K562 (cell line): Measurements from ENCODE around the gene CCDC27. TPM values are rescaled to one million over a fixed set of nuclear protein-coding genes. Genes with fewer than 3 reads are reported as not detected.

Experiments used
- CHD2 ChIP-seq: IDR thresholded peaks from 2 replicates; pipeline ENCODE4 v1.6.1; 2011; ENCODE audit warnings: low read depth, low read length
- GATA2 ChIP-seq: sonication (generic); formaldehyde crosslinking; IDR thresholded peaks from 2 replicates; pipeline ENCODE4 v1.4.0; 2020; ENCODE audit warnings: mild to moderate bottlenecking, missing genetic modification reagents
- KLF1 ChIP-seq: fragments of 450-650 bp; IDR thresholded peaks from 2 replicates; pipeline ENCODE4 v1.6.1; 2016; ENCODE audit warnings: missing genetic modification characterization, missing compliant biosample characterization
- MXD1 ChIP-seq: fragments of 250-450 bp; sonication (Bioruptor Pico); IDR thresholded peaks from 2 replicates; pipeline ENCODE4 v1.8.0; 2021; ENCODE audit warnings: borderline replicate concordance, mild to moderate bottlenecking, moderate library complexity; ENCODE audit not compliant: poor library complexity, severe bottlenecking
- NFE2 ChIP-seq: IDR thresholded peaks from 2 replicates; pipeline ENCODE4 v1.6.1; 2014; ENCODE audit warnings: antibody characterized with exemption, low read depth
- NFXL1 ChIP-seq: fragments of 450-650 bp; formaldehyde crosslinking; IDR thresholded peaks from 2 replicates; pipeline ENCODE4 v1.4.0; 2021; ENCODE audit warnings: mild to moderate bottlenecking
- PHB ChIP-seq: fragments of 250-450 bp; sonication (Bioruptor Pico); IDR thresholded peaks from 2 replicates; pipeline ENCODE4 v1.5.0; 2021
- POLR2B ChIP-seq: fragments of 450-650 bp; IDR thresholded peaks from 2 replicates; pipeline ENCODE4 v1.6.1; 2018; ENCODE audit warnings: low read depth; ENCODE audit not compliant: partially characterized antibody
- RFX1 ChIP-seq: fragments of 450-650 bp; IDR thresholded peaks from 2 replicates; pipeline ENCODE4 v1.6.1; 2016; ENCODE audit warnings: mild to moderate bottlenecking, moderate library complexity
- SAFB ChIP-seq: fragments of 200-400 bp; formaldehyde crosslinking; IDR thresholded peaks from 2 replicates; pipeline ENCODE4 v1.6.1; 2017; ENCODE audit warnings: low read depth, low read length, borderline replicate concordance
- SMC3 ChIP-seq: conservative IDR thresholded peaks from 2 replicates; pipeline ENCODE4 v1.6.1; 2011; ENCODE audit warnings: low read depth, low read length, improper control_type of control experiment; ENCODE audit not compliant: insufficient read depth
- TBL1XR1 ChIP-seq, 2 experiments: IDR thresholded peaks; 2 replicates each; pipeline ENCODE4 v1.6.1; 2012; ENCODE audit warnings: improper control_type of control experiment in 2 of 2, low read length in 2 of 2, mild to moderate bottlenecking in 1 of 2
- TCF3 ChIP-seq: sonication (generic); formaldehyde crosslinking; IDR thresholded peaks from 2 replicates; pipeline ENCODE4 v1.4.0; 2020; ENCODE audit warnings: mild to moderate bottlenecking, missing genetic modification reagents
- TFAM ChIP-seq: fragments of 250-450 bp; sonication (Bioruptor Pico); conservative IDR thresholded peaks from 2 replicates; pipeline ENCODE4 v1.5.0; 2021; ENCODE audit warnings: mild to moderate bottlenecking, moderate library complexity
- THAP12 ChIP-seq: fragments of 250-450 bp; sonication (Bioruptor Pico); IDR thresholded peaks from 2 replicates; pipeline ENCODE4 v1.9.0; 2021; ENCODE audit warnings: mild to moderate bottlenecking, inconsistent platforms
- ZBTB2 ChIP-seq: fragments of 450-650 bp; IDR thresholded peaks from 2 replicates; pipeline ENCODE4 v1.6.1; 2016; ENCODE audit warnings: antibody characterized with exemption
- ZBTB33 ChIP-seq: sonication (generic); formaldehyde crosslinking; IDR thresholded peaks from 2 replicates; pipeline ENCODE4 v1.8.1; 2023; ENCODE audit warnings: mild to moderate bottlenecking, missing genetic modification reagents
- ZNF217 ChIP-seq: sonication (generic); formaldehyde crosslinking; IDR thresholded peaks from 2 replicates; pipeline ENCODE4 v1.8.0; 2022; ENCODE audit warnings: mild to moderate bottlenecking, missing genetic modification reagents
- ZNF3 ChIP-seq: fragments of 250-450 bp; sonication (Bioruptor Pico); IDR thresholded peaks from 2 replicates; pipeline ENCODE4 v1.5.0; 2021; ENCODE audit warnings: mild to moderate bottlenecking, moderate library complexity
- ZNF408 ChIP-seq: fragments of 250-450 bp; sonication (Bioruptor Pico); IDR thresholded peaks from 2 replicates; pipeline ENCODE4 v1.4.0; 2020; ENCODE audit warnings: low read depth, mild to moderate bottlenecking, moderate library complexity
- ZNF41 ChIP-seq: fragments of 250-450 bp; sonication (Bioruptor Pico); conservative IDR thresholded peaks from 2 replicates; pipeline ENCODE4 v1.4.0; 2020; ENCODE audit warnings: mild to moderate bottlenecking
- ZNF436 ChIP-seq: fragments of 250-450, 450-650 bp; sonication (Bioruptor Pico); formaldehyde crosslinking; IDR thresholded peaks from 2 replicates; pipeline ENCODE4 v1.7.0; 2020; ENCODE audit warnings: mild to moderate bottlenecking
- ZNF695 ChIP-seq: fragments of 450-650 bp; formaldehyde crosslinking; IDR thresholded peaks from 2 replicates; pipeline ENCODE4 v1.4.0; 2020; ENCODE audit warnings: mild to moderate bottlenecking, moderate library complexity
- ZSCAN29 ChIP-seq: fragments of 450-650 bp; IDR thresholded peaks from 2 replicates; pipeline ENCODE4 v1.6.1; 2017
- polyA plus RNA-seq, 8 experiments: library from polyadenylated mRNA; depleted of rRNA in 4 of 8; stranded (reverse) in 5 of 8; unstranded in 3 of 8; fragments of >200 nt; fragmentation: Nextera tagmentation in 2 of 8; fragmentation: Illumina TruSeq in 1 of 8; extraction: Ambion mirVana in 2 of 8; extraction: Trizol in 1 of 8; gene quantifications; 2 replicates each; pipeline versions ENCODE4 v1.2.1 to v1.2.3, GENCODE V29; 2011 to 2014; ENCODE audit warnings: inconsistent platforms in 1 of 8, missing spikeins in 1 of 8
- total RNA-seq, 7 experiments: library from RNA; depleted of rRNA in 6 of 7; stranded (reverse); fragments of >200 nt in 6 of 7; fragmentation: Illumina TruSeq in 2 of 7; extraction: Trizol in 2 of 7; gene quantifications; 2 replicates each; pipeline versions ENCODE4 v1.2.1 to v1.2.3, GENCODE V29; 2011 to 2021; ENCODE audit warnings: low replicate concordance in 1 of 7

Gene CCDC27
- total and polyA plus RNA-seq, 9 of the 15 experiments (the other 6 are each of a cell fraction or from before 2014, with no cell fraction given): 0.01 to 0.04 TPM; not detected in 7

GRCh38 chr1:3776231-3776961, 24.1 kb downstream of the CCDC27 start (continued):
- TF ChIP-seq THAP12 (CRISPR knock-in tag) (no peak), ZNF436 (CRISPR knock-in tag) (no peak), SAFB (no peak), NFE2 (no peak), GATA2 (CRISPR knock-in tag) (no peak), CHD2 (no peak), TBL1XR1 (IDR thresholded peaks at IDR 0.05; ENCODE audit: low read length in 2 of 2) (peak in 1 of 2 experiments; percentile 1; a peak in 1 of 4 replicates), ZSCAN29 (no peak), ZNF695 (CRISPR knock-in tag) (no peak), ZNF408 (CRISPR knock-in tag) (no peak), TCF3 (CRISPR knock-in tag) (no peak), SMC3 (no peak), ZNF3 (no peak), ZNF41 (CRISPR knock-in tag) (no peak), RFX1 (no peak), PHB (CRISPR knock-in tag) (no peak), ZBTB33 (CRISPR knock-in tag) (no peak), NFXL1 (CRISPR knock-in tag) (no peak), ZNF217 (CRISPR knock-in tag) (no peak), TFAM (no peak), POLR2B (peak; percentile 14), MXD1 (CRISPR knock-in tag) (no peak), ZBTB2 (0 out of 2 replicates have a peak, but pooled peaks have one; percentile 7), KLF1 (tag) (0 out of 2 replicates have a peak, but pooled peaks have one; percentile 6)
